B cell (primary cell): ENCODE results near the gene NPAS3.

Experiments used
- EZH2 ChIP-seq: IDR thresholded peaks from 2 replicates; pipeline ENCODE4 v1.6.1; 2012; ENCODE audit warnings: borderline replicate concordance, low read depth, mild to moderate bottlenecking, moderate library complexity, low read length; ENCODE audit not compliant: insufficient read depth, poor library complexity, severe bottlenecking
- TF ChIP-seq, protein P1 (sequence below): fragments of 200-600 bp; IDR thresholded peaks from one replicate; pipeline ENCODE4 v1.8.0; 2022; ENCODE audit warnings: antibody characterized with exemption, mild to moderate bottlenecking

DNA sequence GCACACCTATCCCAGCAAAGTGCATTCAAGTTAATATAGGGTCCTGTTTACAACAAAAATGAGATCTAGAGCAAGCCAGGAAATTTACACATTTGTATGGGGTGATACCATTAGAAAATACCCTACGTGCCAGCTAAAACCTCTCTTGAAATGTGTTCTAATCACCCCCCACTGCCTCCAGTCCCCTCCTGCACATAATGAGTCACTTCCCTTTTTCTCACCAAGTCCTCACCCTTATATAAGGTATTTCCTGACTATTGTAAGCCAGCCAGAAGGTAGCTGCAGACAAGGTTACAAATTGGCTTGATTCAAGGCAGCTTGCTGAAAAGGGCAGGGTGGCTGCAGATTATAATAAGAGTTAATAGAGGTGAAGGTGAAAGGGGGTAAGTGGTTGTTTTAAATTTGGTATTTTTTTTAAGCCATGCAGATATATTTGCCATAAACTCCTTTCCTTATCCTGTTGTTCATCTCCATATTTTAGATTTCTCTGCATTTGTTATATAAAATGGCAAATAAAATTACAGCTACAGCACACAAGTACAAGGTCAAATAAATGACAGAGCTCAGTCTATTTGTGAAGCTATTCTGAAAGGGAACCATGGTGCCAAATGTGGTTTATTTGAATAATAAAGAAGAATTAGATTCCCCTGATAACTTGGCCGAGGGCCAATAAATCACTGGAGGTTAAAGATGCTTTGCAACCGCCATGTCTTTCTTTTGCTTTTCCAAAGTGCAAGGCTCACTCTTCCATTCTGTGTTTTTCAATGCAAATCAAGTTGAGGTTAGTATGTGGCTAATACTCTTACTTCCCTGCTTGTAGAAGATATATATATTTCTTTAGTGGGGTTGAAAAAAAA lies 626.3 kb downstream of the NPAS3 start:
- TF ChIP-seq, protein P1, sequence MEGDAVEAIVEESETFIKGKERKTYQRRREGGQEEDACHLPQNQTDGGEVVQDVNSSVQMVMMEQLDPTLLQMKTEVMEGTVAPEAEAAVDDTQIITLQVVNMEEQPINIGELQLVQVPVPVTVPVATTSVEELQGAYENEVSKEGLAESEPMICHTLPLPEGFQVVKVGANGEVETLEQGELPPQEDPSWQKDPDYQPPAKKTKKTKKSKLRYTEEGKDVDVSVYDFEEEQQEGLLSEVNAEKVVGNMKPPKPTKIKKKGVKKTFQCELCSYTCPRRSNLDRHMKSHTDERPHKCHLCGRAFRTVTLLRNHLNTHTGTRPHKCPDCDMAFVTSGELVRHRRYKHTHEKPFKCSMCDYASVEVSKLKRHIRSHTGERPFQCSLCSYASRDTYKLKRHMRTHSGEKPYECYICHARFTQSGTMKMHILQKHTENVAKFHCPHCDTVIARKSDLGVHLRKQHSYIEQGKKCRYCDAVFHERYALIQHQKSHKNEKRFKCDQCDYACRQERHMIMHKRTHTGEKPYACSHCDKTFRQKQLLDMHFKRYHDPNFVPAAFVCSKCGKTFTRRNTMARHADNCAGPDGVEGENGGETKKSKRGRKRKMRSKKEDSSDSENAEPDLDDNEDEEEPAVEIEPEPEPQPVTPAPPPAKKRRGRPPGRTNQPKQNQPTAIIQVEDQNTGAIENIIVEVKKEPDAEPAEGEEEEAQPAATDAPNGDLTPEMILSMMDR: no peak
- TF ChIP-seq EZH2: no peak
